Adrenal gland (tissue), 5 donors: ENCODE results near the gene HPN.

ENCODE experiments used
- CTCF ChIP-seq, 6 experiments: fragments of 450-650 bp in 4 of 6; fragments of 200-600 bp in 2 of 6; sonication (generic) in 1 of 6; IDR thresholded peaks; 1 replicate in 5 of 6; 2 replicates in 1 of 6; pipeline versions ENCODE4 v1.5.1 to v1.8.0; 2016 to 2021; ENCODE audit warnings: antibody characterized with exemption in 6 of 6, mild to moderate bottlenecking in 2 of 6, moderate library complexity in 1 of 6
- POLR2A ChIP-seq, 2 donors: fragments of 450-650 bp; IDR thresholded peaks; one replicate each; pipeline ENCODE4 v1.6.1; 2017; ENCODE audit warnings: antibody characterized with exemption in 2 of 2, mild to moderate bottlenecking in 2 of 2, moderate library complexity in 1 of 2
- donor health status: DM: no; HTN: no; CAD: no.

GRCh38 chr19:35088131-35088913 lies 46.8 kb downstream of the HPN start:
- TF ChIP-seq CTCF (IDR thresholded peaks at IDR 0.05): no peak
- no peak for TF ChIP-seq POLR2A (IDR thresholded peaks at IDR 0.05)
